HTERT RPE-1 (cell line): ENCODE measurements around the gene GLI1.
"Not testable (repeated sequence)": the region's sequence is repeated elsewhere in the genome, so short reads cannot be mapped to it uniquely, and the experiment has no call there.

Experiments
- in situ Hi-C: fragments of 300-500 bp; cut with MboI; formaldehyde crosslinking; loops from 4 replicates; pipeline ENCODE4 v1.14.3; 2020; ENCODE audit warnings: low sequenced_read_pairs

GLI1 gene

GRCh38 chr12:57459750-57460467 is at the start of gene GLI1:
TSS of gene GLI1 (plus strand) at chr12:57459785. CDS start at chr12:57463692, 3,907 bp downstream.
- in situ Hi-C loops = no loop called here

- in situ Hi-C loops = no loop called here
Observed at GRCh38 chr12:57410534-57410933, 49.1 kb upstream of the GLI1 start.

GRCh38 chr12:57414160-57414559 is 45.4 kb upstream of the GLI1 start:
- in situ Hi-C loops = not testable (repeated sequence)

GRCh38 chr12:57415088-57415487 is 44.5 kb upstream of the GLI1 start:
- in situ Hi-C loops = no loop called here

GRCh38 chr12:57416039-57416996 is 43.3 kb upstream of the GLI1 start:
- in situ Hi-C loops = no loop called here

GRCh38 chr12:57418255-57418654 is 41.3 kb upstream of the GLI1 start:
- in situ Hi-C loops = no loop called here

- in situ Hi-C loops = no loop called here
Observed at GRCh38 chr12:57419495-57419894, 40.1 kb upstream of the GLI1 start.

- in situ Hi-C loops = no loop called here
Observed at GRCh38 chr12:57420482-57420881, 39.1 kb upstream of the GLI1 start.

- in situ Hi-C loops = not testable (repeated sequence)
Observed at GRCh38 chr12:57426948-57427347, 32.6 kb upstream of the GLI1 start.

GRCh38 chr12:57428965-57429364 is 30.6 kb upstream of the GLI1 start:
- in situ Hi-C loops = no loop called here

- in situ Hi-C loops = no loop called here
Observed at GRCh38 chr12:57429473-57430111, 30.0 kb upstream of the GLI1 start.

GRCh38 chr12:57430112-57430930 is 29.3 kb upstream of the GLI1 start:
- in situ Hi-C loops = no loop called here

GRCh38 chr12:57430931-57431566 is 28.5 kb upstream of the GLI1 start, which contains the start of gene R3HDM2:
TSS of gene R3HDM2 (minus strand) at chr12:57431043. CDS start at chr12:57310428, 120,615 bp downstream.
- in situ Hi-C loops = no loop called here

- in situ Hi-C loops = no loop called here
Observed at GRCh38 chr12:57431654-57432188, 27.9 kb upstream of the GLI1 start.

- in situ Hi-C loops = no loop called here
Observed at GRCh38 chr12:57433370-57433769, 26.2 kb upstream of the GLI1 start.

- in situ Hi-C loops = no loop called here
Observed at GRCh38 chr12:57434517-57435223, 24.9 kb upstream of the GLI1 start, which contains the start of gene INHBC. TSS of gene INHBC (plus strand) at chr12:57434784. CDS start at chr12:57434887, 103 bp downstream.

- in situ Hi-C loops = no loop called here
Observed at GRCh38 chr12:57435293-57435692, 24.3 kb upstream of the GLI1 start.

- in situ Hi-C loops = no loop called here
Observed at GRCh38 chr12:57438400-57438799, 21.2 kb upstream of the GLI1 start.

GRCh38 chr12:57439762-57440266 is 19.8 kb upstream of the GLI1 start:
- in situ Hi-C loops = no loop called here
